Panc1 (cell line): ENCODE results near the gene EML1. TPM values are rescaled to one million over a fixed set of nuclear protein-coding genes. Genes with fewer than 3 reads are reported as not detected.

ENCODE experiments used
- ATAC-seq: fragments of 200-7000 bp; cut with Tn5 transposase; 2 replicates; pipeline ENCODE4 v1.9.1; 2020; ENCODE audit warnings: mild to moderate bottlenecking, moderate library complexity
- BruUV-seq: library from RNA; stranded (reverse); fragments of 400-500 nt; replicated peaks from 2 replicates; lab custom pipeline; 2021; lab: Mats Ljungman, UMichigan
- CTCF ChIA-PET: fragments of 300-600 bp; sonication (Branson Sonifier 250); formaldehyde crosslinking; loops from one replicate; lab custom pipeline; 2022; ENCODE audit warnings: antibody characterized with exemption; lab: Charles Lee
- POLR2A ChIA-PET: fragments of 300-600 bp; sonication (Branson Sonifier 250); formaldehyde crosslinking; loops from one replicate; lab custom pipeline; 2022; ENCODE audit warnings: antibody characterized with exemption; lab: Charles Lee
- DNase-seq: peaks from one replicate; pipeline ENCODE4 v3.0.0-alpha.2; 2010; ENCODE audit warnings: low read depth, low spot score
- H3K27ac ChIP-seq: 2 replicates; pipeline ENCODE4 v1.5.1; 2011; ENCODE audit warnings: mild to moderate bottlenecking, low read length, inconsistent platforms
- H3K27me3 ChIP-seq: fragments of 200-500 bp; sonication (Bioruptor generic); 2 replicates; pipeline ENCODE4 v1.6.0; 2014; ENCODE audit warnings: low read length, inconsistent platforms; ENCODE audit not compliant: control insufficient read depth, insufficient read depth
- H3K36me3 ChIP-seq: fragments of 200-500 bp; sonication (Bioruptor generic); 2 replicates; pipeline ENCODE4 v1.5.1; 2014; ENCODE audit warnings: inconsistent platforms, mild to moderate bottlenecking, low read length, moderate library complexity; ENCODE audit not compliant: control insufficient read depth, insufficient read depth
- H3K4me1 ChIP-seq: 2 replicates; pipeline ENCODE4 v1.5.1; 2011; ENCODE audit warnings: inconsistent platforms, mild to moderate bottlenecking, low read length, moderate library complexity; ENCODE audit not compliant: control insufficient read depth, insufficient read depth
- H3K4me3 ChIP-seq, 2 experiments: 2 replicates each; pipeline ENCODE4 v1.5.1; 2011 to 2012; ENCODE audit warnings: low read depth in 2 of 2, low read length in 2 of 2, mild to moderate bottlenecking in 2 of 2, inconsistent platforms in 1 of 2, moderate library complexity in 1 of 2
- H3K9me3 ChIP-seq: fragments of 200-500 bp; sonication (Bioruptor generic); 2 replicates; pipeline ENCODE4 v1.5.1; 2014; ENCODE audit warnings: low read depth, mild to moderate bottlenecking, inconsistent platforms, low read length, moderate library complexity; ENCODE audit not compliant: control insufficient read depth, insufficient read depth
- POLR2AphosphoS5 ChIP-seq: IDR thresholded peaks from 2 replicates; pipeline ENCODE4 v1.6.1; 2012; ENCODE audit warnings: mild to moderate bottlenecking, low read depth, low read length, moderate library complexity
- REST ChIP-seq, 2 experiments: IDR thresholded peaks; 2 replicates each; pipeline ENCODE4 v1.6.1; 2011 to 2012; ENCODE audit warnings: low read depth in 2 of 2, control low read depth in 1 of 2, low read length in 1 of 2, mild to moderate bottlenecking in 1 of 2, moderate library complexity in 1 of 2; ENCODE audit not compliant: insufficient read depth in 1 of 2
- SIN3A ChIP-seq: IDR thresholded peaks from 2 replicates; pipeline ENCODE4 v1.6.1; 2012; ENCODE audit warnings: low read depth, mild to moderate bottlenecking, low read length, moderate library complexity, borderline replicate concordance; ENCODE audit not compliant: insufficient read depth
- TCF7L2 ChIP-seq: IDR thresholded peaks from 2 replicates; pipeline ENCODE4 v1.6.1; 2011; ENCODE audit warnings: mild to moderate bottlenecking, low read depth, low read length, inconsistent platforms
- in situ Hi-C: cut with HindIII; loops from 2 replicates; pipeline ENCODE4 v1.10.0; 2016; ENCODE audit warnings: low sequenced_read_pairs, low pct_unique_long_range_greater_than_20kb
- intact Hi-C: fragments of 100-400 bp; cut with micrococcal nuclease; formaldehyde crosslinking; loops from one replicate; pipeline ENCODE4 v1.10.0; 2022; ENCODE audit not compliant: unreplicated experiment
- total RNA-seq: library from RNA; stranded (reverse); gene quantifications from one replicate; pipeline ENCODE4 v1.2.1, GENCODE V29; 2021; ENCODE audit not compliant: unreplicated experiment
- TF ChIP-seq, protein P1 (sequence below): fragments of 450-650 bp; IDR thresholded peaks from 2 replicates; pipeline ENCODE4 v1.5.1; 2017; ENCODE audit warnings: mild to moderate bottlenecking

Gene EML1
- total RNA-seq, 1 experiment from 2014 or later = 35.3 TPM

DNA sequence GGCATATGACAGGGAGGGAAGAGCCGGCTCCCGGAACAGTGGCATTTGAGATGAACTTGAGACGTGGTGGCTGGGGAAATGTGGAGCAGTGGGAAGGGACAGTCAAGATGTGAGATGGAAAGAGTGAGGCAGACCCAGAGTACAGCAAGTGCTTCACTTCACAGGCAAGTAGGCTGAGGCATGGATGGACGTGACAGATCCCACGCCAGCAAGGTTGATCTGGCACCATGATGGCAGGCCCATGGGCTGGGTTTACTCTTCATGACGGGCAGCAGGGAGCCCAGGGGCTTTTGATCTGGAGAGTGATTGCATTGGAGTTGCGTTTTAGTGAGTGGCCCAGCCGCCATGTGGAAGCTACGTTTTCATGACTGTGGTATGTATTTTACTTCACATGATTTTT lies 17.9 kb upstream of the EML1 start:
- POLR2A ChIA-PET = no interaction called here
- TF ChIP-seq, protein P1, sequence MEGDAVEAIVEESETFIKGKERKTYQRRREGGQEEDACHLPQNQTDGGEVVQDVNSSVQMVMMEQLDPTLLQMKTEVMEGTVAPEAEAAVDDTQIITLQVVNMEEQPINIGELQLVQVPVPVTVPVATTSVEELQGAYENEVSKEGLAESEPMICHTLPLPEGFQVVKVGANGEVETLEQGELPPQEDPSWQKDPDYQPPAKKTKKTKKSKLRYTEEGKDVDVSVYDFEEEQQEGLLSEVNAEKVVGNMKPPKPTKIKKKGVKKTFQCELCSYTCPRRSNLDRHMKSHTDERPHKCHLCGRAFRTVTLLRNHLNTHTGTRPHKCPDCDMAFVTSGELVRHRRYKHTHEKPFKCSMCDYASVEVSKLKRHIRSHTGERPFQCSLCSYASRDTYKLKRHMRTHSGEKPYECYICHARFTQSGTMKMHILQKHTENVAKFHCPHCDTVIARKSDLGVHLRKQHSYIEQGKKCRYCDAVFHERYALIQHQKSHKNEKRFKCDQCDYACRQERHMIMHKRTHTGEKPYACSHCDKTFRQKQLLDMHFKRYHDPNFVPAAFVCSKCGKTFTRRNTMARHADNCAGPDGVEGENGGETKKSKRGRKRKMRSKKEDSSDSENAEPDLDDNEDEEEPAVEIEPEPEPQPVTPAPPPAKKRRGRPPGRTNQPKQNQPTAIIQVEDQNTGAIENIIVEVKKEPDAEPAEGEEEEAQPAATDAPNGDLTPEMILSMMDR = no peak
- TF ChIP-seq TCF7L2 = no peak
- TF ChIP-seq REST (IDR thresholded peaks at IDR 0.05; ENCODE audit: insufficient read depth in 1 of 2, low read depth in 2 of 2, low read length in 1 of 2) = no peak
- TF ChIP-seq SIN3A = no peak
- no peak for TF ChIP-seq POLR2AphosphoS5
- Histone ChIP-seq H3K4me1 (peaks cover 17% of the 10 kb centered on the region), H3K27ac (no peak overlapping the region), H3K36me3 (no peaks in the 10 kb centered on the region), H3K9me3 (peaks cover 10% of the 10 kb centered on the region; the same call in 1 of the 2 replicates), H3K4me3 (no peak overlapping the region), H3K27me3 (no peaks in the 10 kb centered on the region)
- CTCF ChIA-PET = interaction anchor here (0.7 kb wide), 1 partner anchor 45 kb away, joined by 3 read pairs; no protein-coding TSS in a partner anchor
- intact Hi-C loops (no loop called here), in situ Hi-C loops (no loop called here)
- no peak for ATAC-seq
- BruUV-seq = no TSS peak
- DNase-seq = no peak

- H3K4me3 ChIP-seq = no peak overlapping the region
- no peak for DNase-seq
- in situ Hi-C loops = no loop called here
These were observed 15.3 kb upstream of the EML1 start for GRCh38 chr14:99777951-99778350.

More at GRCh38 chr14:99777951-99778350, 15.3 kb upstream of the EML1 start:
- TF ChIP-seq TCF7L2 (no peak), SIN3A (no peak), REST (IDR thresholded peaks at IDR 0.05; ENCODE audit: insufficient read depth in 1 of 2, low read depth in 2 of 2, low read length in 1 of 2) (no peak), POLR2AphosphoS5 (no peak)
- TF ChIP-seq, protein P1 = no peak
- ChIA-PET POLR2A (no interaction called here), CTCF (no interaction called here)
- Histone ChIP-seq H3K4me1 (peaks cover 5% of the 10 kb centered on the region), H3K27ac (no peak overlapping the region), H3K36me3 (no peaks in the 10 kb centered on the region), H3K27me3 (no peaks in the 10 kb centered on the region), H3K9me3 (peaks cover 10% of the 10 kb centered on the region; the same call in 1 of the 2 replicates)
- BruUV-seq = no TSS peak
- no peak for ATAC-seq
- intact Hi-C loops = no loop called here
